IPS DF 6.9 (cell line): ENCODE measurements around the gene FH.
A peak's percentile ranks its signal among the peaks of the same experiment; 100 is the strongest.

Experiments
- DNase-seq: peaks from one replicate; pipeline ENCODE4 v3.0.0-alpha.2; 2013; ENCODE audit warnings: low read depth, low spot score
- H3K27ac ChIP-seq: one replicate; pipeline ENCODE4 v1.5.1; 2013; ENCODE audit warnings: low read length, control low read depth
- H3K27me3 ChIP-seq: 2 replicates; pipeline ENCODE4 v1.6.1; 2013; ENCODE audit warnings: mild to moderate bottlenecking, low read length; ENCODE audit not compliant: control insufficient read depth, insufficient read depth
- H3K36me3 ChIP-seq: 2 replicates; pipeline ENCODE4 v1.6.1; 2013; ENCODE audit warnings: low read length; ENCODE audit not compliant: control insufficient read depth, insufficient read depth
- H3K4me1 ChIP-seq: 2 replicates; pipeline ENCODE4 v1.6.1; 2013; ENCODE audit warnings: low read length; ENCODE audit not compliant: control insufficient read depth, insufficient read depth
- H3K4me3 ChIP-seq: 2 replicates; pipeline ENCODE4 v1.5.1; 2013; ENCODE audit warnings: mild to moderate bottlenecking, low read length
- H3K9me3 ChIP-seq: 2 replicates; pipeline ENCODE4 v1.6.1; 2013; ENCODE audit warnings: low read length, inconsistent platforms; ENCODE audit not compliant: control insufficient read depth, insufficient read depth
- WGBS: extraction: QIAGEN DNeasy Blood & Tissue Kit; methylation state at CpG from one replicate; pipeline ENCODE4 v1.1.7; 2013; ENCODE audit warnings: mixed read lengths, missing lambda C conversion rate; ENCODE audit not compliant: insufficient read length, insufficient coverage; 5-methylcytosine and 5-hydroxymethylcytosine counted together

The FH gene

DNA sequence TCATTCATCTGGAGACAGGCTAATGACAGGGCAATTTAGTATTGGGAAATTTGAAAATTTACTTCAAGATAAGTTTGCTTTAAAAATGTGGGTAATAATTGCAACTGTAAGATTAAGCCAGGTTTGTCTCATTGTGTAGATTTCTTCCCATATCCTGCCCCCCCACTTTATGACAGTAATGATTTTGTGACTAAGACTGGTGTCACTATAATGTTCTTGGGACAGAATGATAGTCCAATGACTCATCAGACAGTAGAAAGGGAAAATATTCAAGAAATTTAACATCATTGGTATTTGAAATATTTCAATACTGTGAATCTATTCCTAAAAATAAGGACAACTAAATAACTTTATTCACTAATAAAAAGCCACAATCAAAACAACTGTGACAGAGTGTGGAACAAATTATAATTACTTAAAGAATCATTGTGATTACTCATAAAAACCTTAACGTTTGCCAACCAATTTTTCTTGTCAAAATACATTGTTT, 36.7 kb downstream of the FH start:
- H3K4me1 ChIP-seq: no peaks in the 10 kb centered on the region
- WGBS: no CpG with 5 or more reads among the region's 1 CpG

DNA sequence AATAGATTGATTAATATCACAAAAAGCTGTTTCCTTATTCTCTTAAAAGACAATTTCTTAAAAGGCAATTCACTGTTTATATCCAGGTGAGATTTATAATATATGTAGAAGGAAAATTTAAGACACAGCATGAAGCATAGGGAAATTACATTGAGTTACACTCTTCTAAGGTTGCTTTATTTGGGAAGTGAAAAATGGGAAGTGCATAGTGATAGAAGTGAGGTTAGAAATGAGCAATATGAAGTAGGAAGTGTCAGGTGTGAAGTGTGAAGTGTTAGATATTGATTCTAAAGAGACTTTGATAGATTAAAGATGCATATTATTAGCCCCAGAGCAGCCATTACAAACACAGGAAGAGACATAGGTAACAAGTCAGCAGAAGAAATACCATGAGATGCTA, 40.3 kb downstream of the FH start:
- no peaks in the 10 kb centered on the region for H3K9me3 ChIP-seq
- H3K27me3 ChIP-seq: no peaks in the 10 kb centered on the region
- H3K4me1 ChIP-seq: no peaks in the 10 kb centered on the region
- no peak for DNase-seq
- no peak overlapping the region for H3K4me3 ChIP-seq
- H3K36me3 ChIP-seq: no peaks in the 10 kb centered on the region
- no peak overlapping the region for H3K27ac ChIP-seq

More for the DNA sequence above, 36.7 kb downstream of the FH start:
- H3K27me3 ChIP-seq: no peaks in the 10 kb centered on the region
- H3K27ac ChIP-seq: no peak overlapping the region
- no peaks in the 10 kb centered on the region for H3K36me3 ChIP-seq
- H3K9me3 ChIP-seq: no peaks in the 10 kb centered on the region
- DNase-seq: no peak
- H3K4me3 ChIP-seq: no peak overlapping the region

DNA sequence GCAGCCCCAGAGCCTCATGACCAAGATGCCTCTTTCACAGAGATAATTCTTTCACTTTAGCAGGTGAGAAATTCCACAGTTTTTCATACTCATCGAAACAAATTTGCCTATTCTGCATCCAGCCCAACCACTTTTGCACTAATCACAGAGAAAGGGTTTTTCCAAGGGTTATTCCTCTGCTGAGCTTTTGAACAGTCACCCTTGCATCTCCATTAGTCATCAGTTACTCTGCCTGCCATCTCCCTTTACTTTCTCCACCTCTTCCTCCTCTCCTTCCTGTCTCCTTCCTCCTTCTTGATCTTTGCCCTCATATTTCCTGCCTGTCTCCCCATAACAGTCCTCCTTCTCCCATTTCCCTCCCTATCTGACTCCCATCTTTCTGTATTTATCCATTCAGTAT, 43.9 kb downstream of the FH start:
- H3K27me3 ChIP-seq: no peaks in the 10 kb centered on the region
- H3K4me3 ChIP-seq: no peak overlapping the region
- no CpG with 5 or more reads among the region's 1 CpG for WGBS
- H3K27ac ChIP-seq: no peak overlapping the region
- no peaks in the 10 kb centered on the region for H3K36me3 ChIP-seq
- DNase-seq: no peak
- no peaks in the 10 kb centered on the region for H3K4me1 ChIP-seq
- H3K9me3 ChIP-seq: no peaks in the 10 kb centered on the region

DNA sequence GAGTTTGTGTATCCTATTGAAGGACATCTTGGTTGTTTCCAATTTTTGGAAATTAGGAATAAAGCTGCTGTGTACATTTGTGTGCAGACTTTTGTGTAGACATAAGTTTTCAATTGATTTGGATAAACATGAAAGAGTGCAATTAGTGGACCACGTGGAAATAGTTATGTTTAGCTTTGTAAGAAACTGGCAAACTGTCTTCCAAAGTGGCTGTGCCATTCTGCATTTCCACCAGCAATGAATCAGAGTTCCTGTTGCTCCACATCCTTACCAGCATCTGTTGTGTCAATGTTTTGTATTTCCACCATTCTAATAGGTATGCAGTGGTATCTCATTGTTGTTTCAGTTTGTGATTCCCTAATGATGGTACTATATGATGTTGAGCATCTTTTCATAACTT, 46.5 kb downstream of the FH start:
- H3K27me3 ChIP-seq: no peaks in the 10 kb centered on the region
- H3K27ac ChIP-seq: no peak overlapping the region
- no peaks in the 10 kb centered on the region for H3K4me1 ChIP-seq
- H3K4me3 ChIP-seq: no peak overlapping the region
- DNase-seq: no peak
- no peaks in the 10 kb centered on the region for H3K36me3 ChIP-seq
- no CpG with 5 or more reads among the region's 1 CpG for WGBS
- H3K9me3 ChIP-seq: no peaks in the 10 kb centered on the region

DNA sequence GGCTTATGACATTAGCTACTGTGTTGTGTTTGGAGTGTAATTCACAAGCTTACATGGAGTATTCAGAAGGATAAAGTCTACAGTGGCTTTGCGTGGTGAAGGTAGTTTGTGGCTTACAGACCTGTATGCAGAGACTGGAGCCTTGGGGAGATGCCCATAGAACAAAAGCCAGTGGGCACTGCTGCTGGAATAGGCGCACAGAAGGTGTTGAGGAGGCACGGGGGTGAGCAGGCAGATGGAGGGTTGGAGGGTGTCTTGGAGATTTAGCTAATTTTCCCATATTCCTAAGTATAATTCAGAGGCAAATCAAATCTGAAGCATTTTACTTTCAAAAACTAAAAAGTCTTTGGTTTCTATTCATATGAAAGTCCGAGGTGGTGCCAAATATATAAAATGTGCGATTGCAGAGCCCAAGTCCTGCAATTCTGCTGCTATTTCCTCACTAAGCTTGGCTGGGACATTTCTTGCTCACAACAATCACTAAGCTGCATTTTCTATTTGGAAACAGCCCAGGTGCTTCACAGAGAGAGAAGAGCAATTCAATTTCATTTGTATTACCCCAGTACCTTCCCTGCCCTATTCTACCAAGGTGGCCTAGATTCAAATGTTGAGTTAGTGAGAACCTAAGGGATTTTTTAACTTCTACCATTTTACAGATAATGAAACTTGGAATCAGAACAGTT, 48.5 kb downstream of the FH start:
- no peaks in the 10 kb centered on the region for H3K4me1 ChIP-seq
- no peak overlapping the region for H3K27ac ChIP-seq
- H3K27me3 ChIP-seq: no peaks in the 10 kb centered on the region
- no peak for DNase-seq
- no CpG with 5 or more reads among the region's 5 CpGs for WGBS
- H3K36me3 ChIP-seq: no peaks in the 10 kb centered on the region
- H3K9me3 ChIP-seq: no peaks in the 10 kb centered on the region
- H3K4me3 ChIP-seq: no peak overlapping the region

DNA sequence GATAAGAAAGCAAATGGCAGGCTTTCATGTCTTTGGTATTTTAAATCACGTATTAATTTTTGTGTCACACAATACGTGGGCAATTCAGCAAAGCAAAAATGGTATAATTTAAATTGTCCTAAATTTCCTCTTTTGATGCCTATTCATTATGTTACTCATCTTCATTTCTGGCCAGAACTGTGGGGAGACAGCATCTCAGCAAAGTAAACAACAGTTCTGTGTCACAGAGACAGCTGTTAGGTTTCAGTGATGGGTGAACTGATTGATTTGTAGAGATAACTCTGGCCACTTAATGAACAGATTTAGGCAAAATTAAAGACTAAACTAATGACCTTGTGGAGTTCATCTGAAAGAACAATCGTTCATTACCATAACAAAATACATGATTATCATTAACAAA, 49.2 kb downstream of the FH start:
- Histone ChIP-seq H3K9me3 (no peaks in the 10 kb centered on the region), H3K27ac (no peak overlapping the region), H3K36me3 (no peaks in the 10 kb centered on the region), H3K4me1 (no peaks in the 10 kb centered on the region), H3K27me3 (no peaks in the 10 kb centered on the region), H3K4me3 (no peak overlapping the region)
- no CpG with 5 or more reads among the region's 3 CpGs for WGBS
- DNase-seq: no peak

DNA sequence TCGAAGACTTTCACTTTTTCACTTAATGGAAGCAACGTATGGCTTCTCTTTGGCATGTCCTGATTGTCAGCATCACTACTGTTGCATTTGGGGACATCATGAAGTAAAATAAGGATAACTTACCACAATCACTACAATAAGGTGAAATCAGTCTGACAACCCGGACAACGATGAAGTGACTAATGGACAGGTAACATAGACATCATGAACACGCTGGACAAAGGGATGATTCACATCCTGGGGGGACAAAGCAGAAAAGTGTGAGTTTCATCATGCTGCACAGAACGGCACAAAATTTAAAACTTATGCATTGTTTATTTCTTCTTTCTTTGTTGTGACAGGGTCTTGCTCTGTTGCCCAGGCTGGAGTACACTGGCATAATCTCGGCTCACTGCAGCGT, 53.9 kb downstream of the FH start:
- no peak for DNase-seq
- no peaks in the 10 kb centered on the region for H3K4me1 ChIP-seq
- no peaks in the 10 kb centered on the region for H3K27me3 ChIP-seq
- no peaks in the 10 kb centered on the region for H3K36me3 ChIP-seq
- H3K4me3 ChIP-seq: no peak overlapping the region
- no peak overlapping the region for H3K27ac ChIP-seq
- no CpG with 5 or more reads among the region's 8 CpGs for WGBS
- H3K9me3 ChIP-seq: no peaks in the 10 kb centered on the region

DNA sequence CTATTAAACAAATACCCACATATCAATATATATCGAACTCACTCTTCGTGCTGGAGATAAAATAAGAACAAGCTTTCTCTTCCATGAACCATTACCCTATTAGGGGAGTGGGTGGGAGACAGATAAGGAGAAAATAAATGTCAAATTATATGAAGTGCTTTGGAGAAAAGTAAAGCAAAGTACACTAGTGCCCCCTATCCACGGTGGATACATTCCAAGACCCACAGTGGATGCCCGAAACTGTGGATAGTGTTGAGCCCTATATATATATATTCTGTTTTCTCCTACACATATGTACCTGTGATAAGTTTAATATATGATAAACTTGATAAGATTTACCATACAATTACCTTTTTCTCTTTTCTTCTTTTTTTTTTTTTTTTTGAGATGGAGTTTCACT, 54.6 kb downstream of the FH start:
- Histone ChIP-seq H3K4me3 (no peak overlapping the region), H3K27ac (no peak overlapping the region), H3K4me1 (no peaks in the 10 kb centered on the region), H3K36me3 (no peaks in the 10 kb centered on the region), H3K9me3 (no peaks in the 10 kb centered on the region), H3K27me3 (no peaks in the 10 kb centered on the region)
- WGBS: no CpG with 5 or more reads among the region's 4 CpGs
- peak; percentile 13 for DNase-seq

DNA sequence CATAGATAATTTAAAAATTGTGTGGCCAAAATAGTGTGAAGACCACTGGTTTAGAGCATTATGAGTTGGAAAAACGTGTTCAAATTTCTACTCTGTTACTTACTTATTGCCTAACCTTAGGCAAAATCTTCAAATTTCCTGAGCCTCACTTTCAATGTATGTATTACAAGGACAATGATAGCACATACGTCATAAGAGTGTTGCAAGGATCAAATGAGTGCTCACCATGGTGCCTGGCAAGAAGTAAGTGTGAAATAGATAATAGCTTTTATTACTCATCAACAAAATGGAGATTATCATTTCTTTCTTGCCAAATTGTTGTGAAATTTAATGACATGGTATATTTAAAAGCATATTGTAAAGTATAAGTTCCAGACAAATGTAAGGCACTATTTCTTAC, 57.2 kb downstream of the FH start:
- peaks cover 2% of the 10 kb centered on the region; the same call in 1 of the 2 replicates for H3K27me3 ChIP-seq
- no peak overlapping the region for H3K4me3 ChIP-seq
- no peaks in the 10 kb centered on the region for H3K9me3 ChIP-seq
- WGBS: no CpG with 5 or more reads among the region's 2 CpGs
- H3K27ac ChIP-seq: no peak overlapping the region
- no peaks in the 10 kb centered on the region for H3K4me1 ChIP-seq
- no peak for DNase-seq
- H3K36me3 ChIP-seq: no peaks in the 10 kb centered on the region

DNA sequence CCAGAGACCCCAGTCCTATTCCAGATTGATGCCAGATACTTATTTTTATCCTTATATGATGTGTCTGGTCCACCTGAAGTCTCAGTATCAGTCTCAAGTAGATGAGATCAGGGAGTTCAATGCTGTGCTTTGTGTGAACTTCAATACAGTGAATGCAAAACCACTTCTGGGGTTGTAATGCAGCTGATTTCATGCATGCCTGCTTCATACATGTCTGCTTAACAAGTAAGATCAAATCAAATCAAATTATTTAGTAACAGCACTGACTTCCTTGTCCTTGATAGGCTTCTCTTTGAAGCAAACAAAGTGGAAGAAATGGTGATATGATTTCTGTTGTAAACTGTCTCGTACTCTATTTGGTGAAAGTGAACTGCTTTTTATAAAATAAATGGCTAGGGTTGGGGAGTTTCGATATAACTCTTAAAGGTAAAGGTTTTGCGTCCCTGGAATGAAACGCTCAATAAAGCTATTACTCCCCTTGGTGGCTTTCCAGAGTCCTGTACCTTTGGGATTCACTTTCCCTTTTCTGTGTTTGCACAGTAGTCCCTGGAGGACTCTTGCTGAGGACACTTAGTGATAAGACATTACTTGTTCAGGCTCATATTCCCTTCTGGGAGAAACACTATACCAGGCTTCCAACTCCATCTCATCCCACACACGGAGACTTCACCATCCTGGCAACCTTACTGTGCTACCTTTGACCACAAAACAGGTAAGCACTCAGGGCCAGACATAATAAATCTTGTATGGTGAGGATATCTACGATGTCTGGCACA, 59.3 kb downstream of the FH start:
- DNase-seq: no peak
- no peaks in the 10 kb centered on the region for H3K9me3 ChIP-seq
- H3K36me3 ChIP-seq: no peaks in the 10 kb centered on the region
- no peak overlapping the region for H3K27ac ChIP-seq
- H3K27me3 ChIP-seq: peaks cover 6% of the 10 kb centered on the region; the same call in 1 of the 2 replicates
- H3K4me1 ChIP-seq: no peaks in the 10 kb centered on the region
- no peak overlapping the region for H3K4me3 ChIP-seq
- no CpG with 5 or more reads among the region's 6 CpGs for WGBS
